Activated naive CD8-positive, alpha-beta T cell treated with anti-CD3 and anti-CD28 coated beads, Interleukin-2, amount 50 U/mL, for 24 hours (primary cell): ENCODE data around the gene APH1A.
"Not testable (repeated sequence)": the region's sequence is repeated elsewhere in the genome, so short reads cannot be mapped to it uniquely, and the experiment has no call there.

Source experiments
- ATAC-seq: fragments of 150-1000 bp; cut with Tn5 transposase; one replicate; pipeline ENCODE4 v1.10.0; 2021
- DNase-seq: peaks from one replicate; pipeline ENCODE4 v3.0.0; 2021
- H3K27ac Mint-ChIP-seq: one replicate; pipeline ENCODE4 v1.8.0; 2021; ENCODE audit warnings: mild to moderate bottlenecking, mixed read lengths
- H3K27me3 Mint-ChIP-seq: one replicate; pipeline ENCODE4 v1.8.0; 2021; ENCODE audit warnings: mixed read lengths
- H3K36me3 Mint-ChIP-seq: one replicate; pipeline ENCODE4 v1.8.0; 2021; ENCODE audit warnings: low read depth, mixed read lengths
- H3K4me1 Mint-ChIP-seq: one replicate; pipeline ENCODE4 v1.8.0; 2021; ENCODE audit warnings: mixed read lengths
- H3K4me3 Mint-ChIP-seq: one replicate; pipeline ENCODE4 v1.8.0; 2021; ENCODE audit warnings: mild to moderate bottlenecking, moderate library complexity, mixed read lengths
- H3K9me3 Mint-ChIP-seq: one replicate; pipeline ENCODE4 v1.8.0; 2021; ENCODE audit warnings: mixed read lengths

APH1A gene

GRCh38 chr1:150233359-150234308 lies 35.2 kb downstream of the APH1A start:
- no peaks in the 10 kb centered on the region for H3K9me3 Mint-ChIP-seq
- ATAC-seq (no peak), DNase-seq (peak; percentile 30)

GRCh38 chr1:150232921-150233320 lies 35.9 kb downstream of the APH1A start:
- not testable (repeated sequence) for DNase-seq, H3K27ac Mint-ChIP-seq, H3K27me3 Mint-ChIP-seq, H3K4me3 Mint-ChIP-seq, H3K9me3 Mint-ChIP-seq, ATAC-seq
- Mint-ChIP-seq H3K36me3 (peaks cover 41% of the 10 kb centered on the region), H3K4me1 (peaks cover 26% of the 10 kb centered on the region)

More at GRCh38 chr1:150233359-150234308, 35.2 kb downstream of the APH1A start:
- Mint-ChIP-seq H3K27me3 (peaks cover 1% of the 10 kb centered on the region), H3K36me3 (peaks cover 36% of the 10 kb centered on the region), H3K27ac (peak overlapping the region; percentile 97), H3K4me3 (no peak overlapping the region), H3K4me1 (peaks cover 26% of the 10 kb centered on the region)

DNA sequence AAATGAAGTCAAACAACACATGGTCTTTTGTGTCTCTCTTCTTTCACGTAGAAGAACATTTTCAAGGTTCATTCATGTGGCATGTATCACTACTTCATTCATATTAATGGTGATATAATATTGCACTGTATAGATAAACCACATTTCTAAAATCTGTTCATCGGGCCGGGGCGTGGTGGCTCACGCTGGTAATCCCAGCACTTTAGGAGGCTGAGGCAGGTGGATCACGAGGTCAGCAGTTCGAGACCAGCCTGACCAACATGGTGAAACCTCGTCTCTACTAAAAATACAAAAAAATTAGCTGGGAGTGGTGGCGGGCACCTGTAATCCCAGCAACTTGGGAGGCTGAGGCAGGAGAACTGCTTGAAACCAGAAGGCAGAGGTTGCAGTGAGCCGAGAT lies 40.6 kb downstream of the APH1A start:
- not testable (repeated sequence) for H3K4me3 Mint-ChIP-seq, H3K27ac Mint-ChIP-seq, DNase-seq, H3K27me3 Mint-ChIP-seq, H3K9me3 Mint-ChIP-seq, ATAC-seq
- peaks cover 12% of the 10 kb centered on the region for H3K4me1 Mint-ChIP-seq
- H3K36me3 Mint-ChIP-seq = peaks cover 65% of the 10 kb centered on the region

GRCh38 chr1:150227228-150227627 lies 41.6 kb downstream of the APH1A start:
- DNase-seq = no peak
- no peak for ATAC-seq
- no peak overlapping the region for H3K27ac Mint-ChIP-seq
- H3K36me3 Mint-ChIP-seq = peaks cover 62% of the 10 kb centered on the region
- no peaks in the 10 kb centered on the region for H3K27me3 Mint-ChIP-seq
- no peak overlapping the region for H3K4me3 Mint-ChIP-seq
- H3K4me1 Mint-ChIP-seq = peaks cover 5% of the 10 kb centered on the region
- H3K9me3 Mint-ChIP-seq = no peaks in the 10 kb centered on the region

- no peak overlapping the region for H3K27ac Mint-ChIP-seq
- peaks cover 2% of the 10 kb centered on the region for H3K4me1 Mint-ChIP-seq
- DNase-seq (no peak), ATAC-seq (no peak)
- no peaks in the 10 kb centered on the region for H3K27me3 Mint-ChIP-seq
- H3K36me3 Mint-ChIP-seq = peaks cover 62% of the 10 kb centered on the region
- H3K9me3 Mint-ChIP-seq = no peaks in the 10 kb centered on the region
- H3K4me3 Mint-ChIP-seq = no peak overlapping the region
These were observed 42.3 kb downstream of the APH1A start for GRCh38 chr1:150226486-150226885.

- Mint-ChIP-seq H3K36me3 (peaks cover 60% of the 10 kb centered on the region), H3K4me1 (peaks cover 2% of the 10 kb centered on the region), H3K27ac (no peak overlapping the region), H3K9me3 (no peaks in the 10 kb centered on the region), H3K27me3 (no peaks in the 10 kb centered on the region), H3K4me3 (no peak overlapping the region)
- no peak for DNase-seq
- no peak for ATAC-seq
These were observed 43.3 kb downstream of the APH1A start for GRCh38 chr1:150225546-150225945.

DNA sequence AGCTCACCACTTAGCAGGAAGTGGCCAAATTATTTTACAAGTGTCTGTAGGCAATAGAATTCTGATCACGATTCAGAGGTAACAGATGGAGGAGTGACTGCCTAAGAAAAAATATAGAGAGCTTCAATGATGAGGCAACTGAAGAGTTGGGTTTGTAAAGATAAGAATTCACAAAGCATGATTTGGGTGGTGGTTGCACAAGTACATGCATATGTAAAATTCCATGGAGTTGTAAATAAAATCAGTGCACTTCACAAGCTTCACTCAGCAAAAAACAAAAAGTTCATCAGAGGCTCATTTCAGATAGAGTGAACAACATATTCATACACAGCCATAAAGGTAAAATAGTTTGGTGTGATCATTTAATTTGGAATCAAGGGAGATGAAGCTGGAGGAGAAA lies 43.8 kb downstream of the APH1A start:
- H3K27me3 Mint-ChIP-seq = no peaks in the 10 kb centered on the region
- H3K9me3 Mint-ChIP-seq = no peaks in the 10 kb centered on the region
- H3K4me1 Mint-ChIP-seq = peaks cover 2% of the 10 kb centered on the region
- H3K4me3 Mint-ChIP-seq = no peak overlapping the region
- peaks cover 60% of the 10 kb centered on the region for H3K36me3 Mint-ChIP-seq
- H3K27ac Mint-ChIP-seq = no peak overlapping the region
- no peak for DNase-seq
- ATAC-seq = no peak

GRCh38 chr1:150221552-150221951 lies 47.3 kb downstream of the APH1A start:
- Mint-ChIP-seq H3K4me1 (peaks cover 2% of the 10 kb centered on the region), H3K4me3 (no peak overlapping the region), H3K9me3 (no peaks in the 10 kb centered on the region), H3K27me3 (no peaks in the 10 kb centered on the region), H3K36me3 (peaks cover 53% of the 10 kb centered on the region), H3K27ac (no peak overlapping the region)
- ATAC-seq (no peak), DNase-seq (no peak)

- not testable (repeated sequence) for H3K9me3 Mint-ChIP-seq, ATAC-seq, DNase-seq, H3K27ac Mint-ChIP-seq, H3K27me3 Mint-ChIP-seq, H3K4me3 Mint-ChIP-seq
- Mint-ChIP-seq H3K36me3 (peaks cover 22% of the 10 kb centered on the region), H3K4me1 (peaks cover 20% of the 10 kb centered on the region)
These were observed 53.0 kb downstream of the APH1A start for GRCh38 chr1:150215855-150216254.
